Myometrial cell (primary cell): Measurements from ENCODE around the gene OR13A1. TPM values are rescaled to one million over a fixed set of nuclear protein-coding genes. Genes with fewer than 3 reads are reported as not detected.

Experiments used
- total RNA-seq: library from RNA; depleted of rRNA; stranded (reverse); fragments of >200 nt; gene quantifications from 2 replicates; pipeline ENCODE4 v1.2.3, GENCODE V29; 2015

The OR13A1 gene
- total RNA-seq, result not detected in 2 replicates

GRCh38 chr10:45315508-45315907, at the start of gene OR13A1:
TSS of gene OR13A1 (minus strand) at chr10:45315608. CDS start at chr10:45304422, 11,186 bp downstream.

Other genes starting within 250 kb of the OR13A1 start
- not detected in 2 replicates for gene ALOX5, start 58.6 kb upstream of the OR13A1 start, total RNA-seq